Upper lobe of left lung (tissue), 6 donors: ENCODE results near the gene EBF4. TPM values are rescaled to one million over a fixed set of nuclear protein-coding genes. Genes with fewer than 3 reads are reported as not detected.

Experiments used
- ATAC-seq, 2 donors: fragments of 200-7000 bp; cut with Tn5 transposase; one replicate each; pipeline ENCODE4 v1.9.1; 2022; ENCODE audit warnings: mild to moderate bottlenecking in 2 of 2, moderate library complexity in 2 of 2; ENCODE audit not compliant: low FRiP score in 2 of 2
- DNase-seq, 2 donors: peaks; one replicate each; pipeline ENCODE4 v3.0.0-alpha.2; 2019 to 2020
- H3K27ac ChIP-seq, 4 donors: fragments of 200-600 bp; sonication (generic); one replicate each; pipeline ENCODE4 v1.5.1; 2016 to 2019
- H3K27me3 ChIP-seq, 4 donors: fragments of 200-600 bp; sonication (generic); one replicate each; pipeline ENCODE4 v1.5.1; 2017 to 2019
- H3K36me3 ChIP-seq, 4 donors: fragments of 200-600 bp; sonication (generic); one replicate each; pipeline ENCODE4 v1.5.1; 2016 to 2019
- H3K4me1 ChIP-seq, 4 donors: fragments of 200-600 bp; sonication (generic); one replicate each; pipeline ENCODE4 v1.5.1; 2018 to 2019
- H3K4me3 ChIP-seq, 4 donors: fragments of 200-600 bp; sonication (generic); one replicate each; pipeline ENCODE4 v1.5.1; 2017 to 2019; ENCODE audit warnings: mild to moderate bottlenecking in 2 of 4, moderate library complexity in 1 of 4
- H3K9me3 ChIP-seq, 4 donors: fragments of 200-600 bp; sonication (generic); one replicate each; pipeline ENCODE4 v1.5.1; 2018 to 2019
- EP300 ChIP-seq, 4 donors: sonication (generic); formaldehyde crosslinking; IDR thresholded peaks; one replicate each; pipeline ENCODE4 v1.5.1; 2017; ENCODE audit warnings: antibody characterized with exemption in 4 of 4, control low read depth in 2 of 4
- POLR2A ChIP-seq, 4 donors: fragments of 450-650 bp; IDR thresholded peaks; one replicate each; pipeline ENCODE4 v1.5.1; 2016 to 2017; ENCODE audit warnings: antibody characterized with exemption in 4 of 4, mild to moderate bottlenecking in 2 of 4
- POLR2AphosphoS5 ChIP-seq, 2 donors: sonication (generic); formaldehyde crosslinking; IDR thresholded peaks; one replicate each; pipeline ENCODE4 v1.5.1; 2017; ENCODE audit warnings: antibody characterized with exemption in 2 of 2
- WGBS, 2 donors: methylation state at CpG; one replicate each; pipeline ENCODE4 v1.1.5; 2017 to 2018; 5-methylcytosine and 5-hydroxymethylcytosine counted together
- total RNA-seq, 6 donors: library from RNA; depleted of rRNA in 4 of 6; stranded (reverse); fragments of >200 nt in 4 of 6; gene quantifications; one replicate each; pipeline versions ENCODE4 v1.1.0 to v1.2.1, GENCODE V29; 2016 to 2021
- TF ChIP-seq, protein P1 (sequence below), 6 experiments: fragments of 450-650 bp in 4 of 6; fragments of 200-600 bp in 2 of 6; sonication (generic) in 2 of 6; IDR thresholded peaks; one replicate each; pipeline ENCODE4 v1.5.1; 2016 to 2019; ENCODE audit warnings: antibody characterized with exemption in 6 of 6
- donor health status: DM: no; HTN: no; CAD: no; lungs with moderate emphysema.
- donor health status: DM: no; HTN: yes; CAD: no; lungs with severe emphysema.

Gene EBF4
- total RNA-seq, 6 donors from 2014 or later, result 7.8 to 23.7 (median 12.9) TPM

- WGBS, 2 donors, result 8 to 13% methylated on average over 11 to 12 of the region's 12 CpGs
- ATAC-seq (peak; percentile 39 to 74), DNase-seq (peak in 1 of 2 donors; percentile 47)
- H3K4me3 ChIP-seq, result no peak overlapping the region
- TF ChIP-seq, protein P1, sequence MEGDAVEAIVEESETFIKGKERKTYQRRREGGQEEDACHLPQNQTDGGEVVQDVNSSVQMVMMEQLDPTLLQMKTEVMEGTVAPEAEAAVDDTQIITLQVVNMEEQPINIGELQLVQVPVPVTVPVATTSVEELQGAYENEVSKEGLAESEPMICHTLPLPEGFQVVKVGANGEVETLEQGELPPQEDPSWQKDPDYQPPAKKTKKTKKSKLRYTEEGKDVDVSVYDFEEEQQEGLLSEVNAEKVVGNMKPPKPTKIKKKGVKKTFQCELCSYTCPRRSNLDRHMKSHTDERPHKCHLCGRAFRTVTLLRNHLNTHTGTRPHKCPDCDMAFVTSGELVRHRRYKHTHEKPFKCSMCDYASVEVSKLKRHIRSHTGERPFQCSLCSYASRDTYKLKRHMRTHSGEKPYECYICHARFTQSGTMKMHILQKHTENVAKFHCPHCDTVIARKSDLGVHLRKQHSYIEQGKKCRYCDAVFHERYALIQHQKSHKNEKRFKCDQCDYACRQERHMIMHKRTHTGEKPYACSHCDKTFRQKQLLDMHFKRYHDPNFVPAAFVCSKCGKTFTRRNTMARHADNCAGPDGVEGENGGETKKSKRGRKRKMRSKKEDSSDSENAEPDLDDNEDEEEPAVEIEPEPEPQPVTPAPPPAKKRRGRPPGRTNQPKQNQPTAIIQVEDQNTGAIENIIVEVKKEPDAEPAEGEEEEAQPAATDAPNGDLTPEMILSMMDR (IDR thresholded peaks at IDR 0.05), result peak; percentile 53 to 89 (median 74)
- TF ChIP-seq EP300 (IDR thresholded peaks at IDR 0.05), result no peak
- H3K36me3 ChIP-seq, result no peaks in the 10 kb centered on the region
- no peak overlapping the region for H3K27ac ChIP-seq
- no peaks in the 10 kb centered on the region for H3K9me3 ChIP-seq
- H3K27me3 ChIP-seq, result no peaks in the 10 kb centered on the region
- peaks cover 0 to 7% (median 0%) of the 10 kb centered on the region in 4 donors for H3K4me1 ChIP-seq
These were observed 50.5 kb downstream of the EBF4 start for GRCh38 chr20:2742934-2743559.

GRCh38 chr20:2745060-2745910 is 52.7 kb downstream of the EBF4 start:
- 69 to 76% methylated on average over 12 of the region's 12 CpGs for WGBS, 2 donors
- Histone ChIP-seq H3K9me3 (no peaks in the 10 kb centered on the region), H3K36me3 (no peaks in the 10 kb centered on the region), H3K27ac (no peak overlapping the region), H3K4me3 (no peak overlapping the region), H3K4me1 (peaks cover 0 to 13% (median 2%) of the 10 kb centered on the region in 4 donors), H3K27me3 (no peaks in the 10 kb centered on the region)
- no peak for DNase-seq
- TF ChIP-seq POLR2A (IDR thresholded peaks at IDR 0.05) (no peak), POLR2AphosphoS5 (IDR thresholded peaks at IDR 0.05) (no peak)
- no peak for ATAC-seq

- H3K4me3 ChIP-seq, result no peak overlapping the region
- no peak for TF ChIP-seq POLR2A (IDR thresholded peaks at IDR 0.05)
- no peak for TF ChIP-seq POLR2AphosphoS5 (IDR thresholded peaks at IDR 0.05)
- TF ChIP-seq, protein P1 (IDR thresholded peaks at IDR 0.05), result no peak
- no peak for TF ChIP-seq EP300 (IDR thresholded peaks at IDR 0.05)
- H3K9me3 ChIP-seq, result no peaks in the 10 kb centered on the region
- ATAC-seq (no peak), DNase-seq (no peak)
- no peak overlapping the region for H3K27ac ChIP-seq
- no peaks in the 10 kb centered on the region for H3K36me3 ChIP-seq
- H3K27me3 ChIP-seq, result no peaks in the 10 kb centered on the region
- H3K4me1 ChIP-seq, result peaks cover 3 to 21% (median 10%) of the 10 kb centered on the region in 4 donors
- 84 to 85% methylated on average over 4 of the region's 4 CpGs for WGBS, 2 donors
These were observed 53.5 kb downstream of the EBF4 start for GRCh38 chr20:2745936-2746635.

DNA sequence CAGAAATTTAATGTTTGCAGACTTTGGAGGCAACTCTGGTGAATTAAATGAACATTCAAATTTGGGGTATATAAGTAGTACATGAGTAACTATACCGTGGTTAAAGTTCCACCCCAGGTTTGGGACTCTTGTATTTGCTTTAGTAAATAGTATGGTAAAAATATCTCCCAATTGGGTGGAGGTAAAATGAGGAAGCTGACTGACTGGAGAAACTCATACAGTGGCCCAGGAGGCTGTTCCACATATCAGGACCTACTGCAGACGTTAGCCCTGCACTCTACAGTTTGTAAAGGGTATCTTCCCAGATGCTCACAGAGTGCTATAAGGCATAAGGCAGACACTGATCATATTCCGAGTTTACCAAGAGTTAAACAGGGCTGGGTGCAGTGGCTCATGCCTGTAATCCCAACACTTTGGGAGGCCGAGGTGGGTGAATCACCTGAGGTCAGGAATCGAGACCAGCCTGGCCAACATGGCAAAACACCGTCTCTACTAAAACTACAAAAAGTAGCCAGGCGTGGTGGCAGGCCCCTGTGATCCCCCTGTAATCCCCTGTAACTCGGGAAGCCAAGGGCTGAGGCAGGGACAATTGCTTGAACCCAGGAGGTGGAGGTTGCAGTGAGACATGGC is 54.2 kb downstream of the EBF4 start:
- Histone ChIP-seq H3K36me3 (no peaks in the 10 kb centered on the region), H3K27me3 (peaks cover 0 to 1% (median 0%) of the 10 kb centered on the region in 4 donors), H3K27ac (no peak overlapping the region), H3K4me1 (peaks cover 9 to 28% (median 17%) of the 10 kb centered on the region in 4 donors), H3K9me3 (no peaks in the 10 kb centered on the region), H3K4me3 (no peak overlapping the region)
- ATAC-seq (no peak), DNase-seq (no peak)
- TF ChIP-seq, protein P1 (IDR thresholded peaks at IDR 0.05), result no peak
- TF ChIP-seq POLR2A (IDR thresholded peaks at IDR 0.05), result no peak
- no peak for TF ChIP-seq POLR2AphosphoS5 (IDR thresholded peaks at IDR 0.05)
- no peak for TF ChIP-seq EP300 (IDR thresholded peaks at IDR 0.05)
- WGBS, 2 donors, result 73 to 74% methylated on average over 8 of the region's 8 CpGs
